ENCODE measurements around the gene DOCK1. TPM values are rescaled to one million over a fixed set of nuclear protein-coding genes. Genes with fewer than 3 reads are reported as not detected.

The DOCK1 gene
- total and polyA plus RNA-seq, 8 donors, result 46.4 to 77.7 (median 71.3) TPM

DNA sequence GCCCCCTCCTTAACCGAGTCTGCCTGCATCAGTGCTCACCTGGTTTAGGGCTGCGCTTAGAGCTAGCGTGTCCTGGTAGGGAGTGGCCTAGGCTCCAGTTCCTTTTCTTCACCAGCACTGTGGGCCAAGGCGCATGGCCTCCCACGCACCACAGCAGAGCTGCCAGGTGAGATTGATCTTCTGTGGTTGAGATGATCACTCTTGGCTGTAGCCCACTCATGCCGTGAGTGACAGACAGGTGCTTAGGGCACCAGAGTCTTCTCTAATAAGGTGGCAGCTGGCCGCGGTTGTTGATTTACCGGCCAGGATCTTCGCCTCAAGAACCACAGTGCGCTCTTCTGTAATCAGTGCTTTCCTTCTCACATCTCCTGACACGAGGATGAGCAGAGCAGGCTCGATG is 448.3 kb downstream of the DOCK1 start:
- no peak overlapping the region for H3K27ac ChIP-seq
- no peak overlapping the region for H3K4me3 ChIP-seq
- TF ChIP-seq, protein P1, sequence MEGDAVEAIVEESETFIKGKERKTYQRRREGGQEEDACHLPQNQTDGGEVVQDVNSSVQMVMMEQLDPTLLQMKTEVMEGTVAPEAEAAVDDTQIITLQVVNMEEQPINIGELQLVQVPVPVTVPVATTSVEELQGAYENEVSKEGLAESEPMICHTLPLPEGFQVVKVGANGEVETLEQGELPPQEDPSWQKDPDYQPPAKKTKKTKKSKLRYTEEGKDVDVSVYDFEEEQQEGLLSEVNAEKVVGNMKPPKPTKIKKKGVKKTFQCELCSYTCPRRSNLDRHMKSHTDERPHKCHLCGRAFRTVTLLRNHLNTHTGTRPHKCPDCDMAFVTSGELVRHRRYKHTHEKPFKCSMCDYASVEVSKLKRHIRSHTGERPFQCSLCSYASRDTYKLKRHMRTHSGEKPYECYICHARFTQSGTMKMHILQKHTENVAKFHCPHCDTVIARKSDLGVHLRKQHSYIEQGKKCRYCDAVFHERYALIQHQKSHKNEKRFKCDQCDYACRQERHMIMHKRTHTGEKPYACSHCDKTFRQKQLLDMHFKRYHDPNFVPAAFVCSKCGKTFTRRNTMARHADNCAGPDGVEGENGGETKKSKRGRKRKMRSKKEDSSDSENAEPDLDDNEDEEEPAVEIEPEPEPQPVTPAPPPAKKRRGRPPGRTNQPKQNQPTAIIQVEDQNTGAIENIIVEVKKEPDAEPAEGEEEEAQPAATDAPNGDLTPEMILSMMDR (IDR thresholded peaks at IDR 0.05), result no peak
- H3K36me3 ChIP-seq, result no peaks in the 10 kb centered on the region
- no peak for DNase-seq
- no peaks in the 10 kb centered on the region for H3K9me3 ChIP-seq
- intact Hi-C loops (cut with DNase I), result no loop called here
- H3K27me3 ChIP-seq, result no peaks in the 10 kb centered on the region
- H3K4me1 ChIP-seq, result no peaks in the 10 kb centered on the region
- no peak for ATAC-seq

DNA sequence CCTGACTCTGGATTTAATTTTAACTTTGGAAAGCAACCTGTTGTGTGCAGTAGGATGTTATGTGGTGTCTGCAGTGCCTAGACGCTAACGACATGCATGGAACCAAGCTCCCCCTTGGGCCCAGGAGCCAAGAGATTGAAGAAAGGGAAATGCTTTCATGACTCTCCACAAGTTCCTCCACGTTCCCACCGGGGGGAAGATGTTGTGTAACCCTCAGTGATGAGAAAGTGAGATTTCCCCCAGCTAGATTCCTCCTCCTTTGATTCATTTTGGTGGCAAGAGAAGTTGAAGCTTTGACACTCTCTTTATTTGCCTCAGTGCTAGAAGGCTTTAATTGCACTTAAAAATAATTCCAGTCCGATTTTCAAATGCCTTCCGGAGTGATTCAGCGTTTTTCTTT is 449.0 kb downstream of the DOCK1 start:
- no peak overlapping the region for H3K27ac ChIP-seq
- H3K4me1 ChIP-seq, result no peaks in the 10 kb centered on the region
- no peaks in the 10 kb centered on the region for H3K36me3 ChIP-seq
- intact Hi-C loops (cut with DNase I), result no loop called here
- no peaks in the 10 kb centered on the region for H3K27me3 ChIP-seq
- no peaks in the 10 kb centered on the region for H3K9me3 ChIP-seq
- ATAC-seq (no peak), DNase-seq (no peak)
- TF ChIP-seq, protein P1 (IDR thresholded peaks at IDR 0.05), result no peak
- H3K4me3 ChIP-seq, result no peak overlapping the region

DNA sequence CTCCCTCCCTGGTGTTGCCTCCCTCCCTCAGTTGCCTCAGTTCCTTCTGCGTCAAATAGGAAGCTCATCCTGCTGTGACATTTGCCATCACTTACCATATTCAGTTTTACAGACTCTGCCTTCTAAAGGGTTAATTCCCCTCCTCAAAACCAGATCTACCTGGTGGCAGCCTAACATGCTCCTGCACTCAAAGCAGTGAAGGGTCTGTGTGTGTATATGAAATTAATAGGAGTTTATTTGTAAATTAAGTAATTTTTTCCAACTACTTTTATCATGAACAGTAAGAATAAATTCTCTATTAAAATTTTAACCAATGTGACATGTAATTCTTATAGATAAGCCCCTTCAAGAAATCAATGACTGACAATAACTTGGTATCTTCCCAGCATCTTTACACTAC is 449.8 kb downstream of the DOCK1 start:
- TF ChIP-seq, protein P1 (IDR thresholded peaks at IDR 0.05), result no peak
- no peaks in the 10 kb centered on the region for H3K36me3 ChIP-seq
- no peak overlapping the region for H3K27ac ChIP-seq
- H3K27me3 ChIP-seq, result no peaks in the 10 kb centered on the region
- no peak for DNase-seq
- no peaks in the 10 kb centered on the region for H3K9me3 ChIP-seq
- H3K4me3 ChIP-seq, result no peak overlapping the region
- H3K4me1 ChIP-seq, result no peaks in the 10 kb centered on the region
- ATAC-seq, result no peak
- intact Hi-C loops (cut with DNase I), result no loop called here

DNA sequence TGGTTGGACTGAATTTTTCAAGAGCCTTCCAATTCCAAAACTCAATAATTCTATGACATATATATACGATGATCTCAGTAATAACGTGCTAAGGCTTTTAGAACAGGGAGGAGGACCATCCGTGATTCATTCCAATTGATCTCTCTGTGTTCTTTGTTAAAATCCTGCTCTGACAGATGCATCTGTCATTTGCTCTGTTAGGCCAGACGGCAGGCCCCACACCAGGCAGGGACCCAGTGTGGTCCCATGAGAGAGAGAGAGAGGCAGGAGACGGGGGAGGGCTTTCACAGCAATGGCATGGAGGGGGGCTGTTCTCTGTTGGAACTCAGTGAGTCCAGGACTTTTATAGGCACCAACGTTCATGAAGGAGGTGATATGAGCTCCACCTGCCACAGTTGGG is 451.1 kb downstream of the DOCK1 start:
- no peak overlapping the region for H3K4me3 ChIP-seq
- intact Hi-C loops (cut with DNase I), result no loop called here
- TF ChIP-seq, protein P1 (IDR thresholded peaks at IDR 0.05), result no peak
- no peaks in the 10 kb centered on the region for H3K9me3 ChIP-seq
- ATAC-seq, result no peak
- no peak for DNase-seq
- no peaks in the 10 kb centered on the region for H3K27me3 ChIP-seq
- no peaks in the 10 kb centered on the region for H3K4me1 ChIP-seq
- H3K27ac ChIP-seq, result no peak overlapping the region
- no peaks in the 10 kb centered on the region for H3K36me3 ChIP-seq

DNA sequence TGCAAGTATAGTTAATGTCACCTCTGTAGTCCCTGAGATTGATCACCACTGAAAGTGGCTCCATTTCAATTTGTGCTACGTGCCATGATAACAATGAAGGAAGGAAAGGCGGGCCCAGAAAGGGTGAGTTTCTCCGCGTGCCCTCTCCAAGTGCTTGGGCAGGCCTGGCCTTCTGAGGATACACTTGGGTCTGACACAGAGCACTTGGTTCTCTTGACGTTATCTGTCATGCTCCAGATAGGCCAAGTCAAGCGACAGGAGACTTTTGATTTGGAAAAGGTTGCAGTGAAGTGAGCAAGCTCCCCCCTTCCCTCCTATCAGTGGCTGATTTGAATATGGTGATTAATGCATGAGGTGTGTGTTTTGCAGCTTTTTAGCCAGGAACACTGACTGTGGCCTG is 452.0 kb downstream of the DOCK1 start:
- DNase-seq, result no peak

More for the DNA sequence above, 452.0 kb downstream of the DOCK1 start:
- Histone ChIP-seq H3K36me3 (no peaks in the 10 kb centered on the region), H3K27me3 (no peaks in the 10 kb centered on the region), H3K27ac (no peak overlapping the region), H3K4me3 (no peak overlapping the region), H3K4me1 (no peaks in the 10 kb centered on the region), H3K9me3 (no peaks in the 10 kb centered on the region)
- intact Hi-C loops (cut with DNase I), result no loop called here
- TF ChIP-seq, protein P1 (IDR thresholded peaks at IDR 0.05), result no peak
- no peak for ATAC-seq
